Measurements from ENCODE around the gene REEP1. TPM values are rescaled to one million over a fixed set of nuclear protein-coding genes. Genes with fewer than 3 reads are reported as not detected.

The REEP1 gene
- total and polyA plus RNA-seq, 2 of the 4 experiments (the other 2 are of a cell fraction) = under 0.01 to 0.03 TPM

DNA sequence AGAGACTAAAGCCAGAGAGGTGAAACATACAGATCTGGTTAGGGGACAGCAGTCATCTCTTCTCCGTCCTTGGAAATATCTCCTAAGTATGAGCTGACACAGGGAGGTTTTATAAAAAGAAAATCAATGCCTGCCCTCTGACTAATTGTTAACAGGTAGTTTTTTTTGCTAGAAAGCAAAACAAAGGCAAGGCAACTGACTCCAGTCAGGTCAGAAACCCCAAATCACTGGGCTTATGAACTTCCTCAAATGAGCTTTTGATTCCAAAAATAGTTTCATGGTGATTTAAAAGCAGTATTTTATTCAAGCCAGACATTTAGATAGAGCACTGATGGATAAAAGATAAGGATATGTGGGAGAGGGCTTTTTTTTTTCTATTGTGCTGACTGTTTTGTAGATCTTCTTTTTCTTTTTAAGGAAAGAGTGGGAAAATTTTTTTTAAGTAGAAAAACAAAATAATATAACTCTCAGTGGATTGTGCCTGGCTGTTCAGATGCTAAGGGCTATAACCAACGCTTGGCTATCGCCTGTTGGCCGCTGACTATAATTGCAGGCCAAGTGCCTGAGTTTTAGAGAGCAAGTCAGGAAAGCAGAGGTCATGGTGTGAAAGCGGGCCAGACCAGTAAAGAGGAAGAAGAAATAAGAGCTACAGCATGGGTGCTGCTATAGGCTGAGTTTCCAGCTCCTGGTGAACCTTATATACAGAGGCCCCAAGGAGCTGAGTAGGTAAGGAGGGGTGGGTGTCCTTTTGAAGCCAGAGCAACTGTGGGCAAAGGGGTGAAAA is 93.3 kb downstream of the REEP1 start:
- H3K27ac ChIP-seq (ENCODE audit: insufficient read depth, low read length) = no peak overlapping the region
- TF ChIP-seq CHD1 (IDR thresholded peaks at IDR 0.05; ENCODE audit: low read depth, low read length) (no peak), NFE2L2 (IDR thresholded peaks at IDR 0.05; ENCODE audit: low read depth, low read length) (no peak), POLR2A (IDR thresholded peaks at IDR 0.05; ENCODE audit: low read depth, low read length) (no peak), ELK1 (IDR thresholded peaks at IDR 0.05; ENCODE audit: borderline replicate concordance, low read depth, low read length) (no peak), MAFK (IDR thresholded peaks at IDR 0.05; ENCODE audit: low read depth, low read length) (no peak), CEBPB (IDR thresholded peaks at IDR 0.05; ENCODE audit: low read depth, low read length) (no peak), RAD21 (IDR thresholded peaks at IDR 0.05; ENCODE audit: low read length) (no peak), RCOR1 (IDR thresholded peaks at IDR 0.05; ENCODE audit: insufficient replicate concordance, low read length) (no peak), RFX5 (IDR thresholded peaks at IDR 0.05; ENCODE audit: low read depth, low read length) (no peak), MXI1 (IDR thresholded peaks at IDR 0.05; ENCODE audit: borderline replicate concordance, low read depth, low read length) (no peak)
- TF ChIP-seq, protein P1, sequence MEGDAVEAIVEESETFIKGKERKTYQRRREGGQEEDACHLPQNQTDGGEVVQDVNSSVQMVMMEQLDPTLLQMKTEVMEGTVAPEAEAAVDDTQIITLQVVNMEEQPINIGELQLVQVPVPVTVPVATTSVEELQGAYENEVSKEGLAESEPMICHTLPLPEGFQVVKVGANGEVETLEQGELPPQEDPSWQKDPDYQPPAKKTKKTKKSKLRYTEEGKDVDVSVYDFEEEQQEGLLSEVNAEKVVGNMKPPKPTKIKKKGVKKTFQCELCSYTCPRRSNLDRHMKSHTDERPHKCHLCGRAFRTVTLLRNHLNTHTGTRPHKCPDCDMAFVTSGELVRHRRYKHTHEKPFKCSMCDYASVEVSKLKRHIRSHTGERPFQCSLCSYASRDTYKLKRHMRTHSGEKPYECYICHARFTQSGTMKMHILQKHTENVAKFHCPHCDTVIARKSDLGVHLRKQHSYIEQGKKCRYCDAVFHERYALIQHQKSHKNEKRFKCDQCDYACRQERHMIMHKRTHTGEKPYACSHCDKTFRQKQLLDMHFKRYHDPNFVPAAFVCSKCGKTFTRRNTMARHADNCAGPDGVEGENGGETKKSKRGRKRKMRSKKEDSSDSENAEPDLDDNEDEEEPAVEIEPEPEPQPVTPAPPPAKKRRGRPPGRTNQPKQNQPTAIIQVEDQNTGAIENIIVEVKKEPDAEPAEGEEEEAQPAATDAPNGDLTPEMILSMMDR (conservative IDR thresholded peaks at IDR 0.05; ENCODE audit: low read depth, low read length) = no peak
- no peak overlapping the region for H2BK20ac ChIP-seq (ENCODE audit: low read depth, low read length)
- H3K23ac ChIP-seq (ENCODE audit: low read depth, low read length) = no peak overlapping the region
- ATAC-seq (ENCODE audit: low read depth) = no peak
- dilution Hi-C loops (cut with HindIII; ENCODE audit: low sequenced_read_pairs, unreplicated experiment) (no loop called here), intact Hi-C loops (cut with micrococcal nuclease) (no loop called here), in situ Hi-C loops (cut with MboI; ENCODE audit: low sequenced_read_pairs) (no loop called here)
- WGBS, 2 experiments (ENCODE audit: extremely low coverage in 2 of 2, insufficient read length in 1 of 2) = 91% methylated on average over 4 of the region's 5 CpGs; no CpG with 5 or more reads in 1 of the 2 experiments
- no peak overlapping the region for H2AK9ac ChIP-seq (replicated peaks; ENCODE audit: low read depth, low read length, poor library complexity)
- no peaks in the 10 kb centered on the region for H3K79me1 ChIP-seq (ENCODE audit: low read depth in 1 of 2, low read length in 2 of 2)
- H2AFZ ChIP-seq (replicated peaks; ENCODE audit: low read length, poor library complexity) = no peak overlapping the region
- no peak overlapping the region for H3K14ac ChIP-seq (replicated peaks; ENCODE audit: low read depth, low read length)
- no peak overlapping the region for H3K4me2 ChIP-seq (ENCODE audit: low read depth, low read length)
- no peak overlapping the region for H3K4ac ChIP-seq (ENCODE audit: low read depth, low read length)
- no peak overlapping the region for H4K5ac ChIP-seq (ENCODE audit: low read depth, low read length)
- no peaks in the 10 kb centered on the region for H3K36me3 ChIP-seq (ENCODE audit: control insufficient read depth, insufficient read depth, low read length)
- BruUV-seq (replicated peaks) = no TSS peak
- no peaks in the 10 kb centered on the region for H3K9me1 ChIP-seq (ENCODE audit: insufficient read depth, low read length)
- H3K9ac ChIP-seq (ENCODE audit: low read depth, low read length) = no peak overlapping the region
- CTCF ChIA-PET = no interaction called here
- no peak overlapping the region for H2BK15ac ChIP-seq (ENCODE audit: low read depth, low read length)
- no peak overlapping the region for H2BK120ac ChIP-seq (ENCODE audit: low read depth, low read length)
- no peak overlapping the region for H3K18ac ChIP-seq (ENCODE audit: low read depth, low read length)
- H4K91ac ChIP-seq (ENCODE audit: insufficient read depth, low read depth, low read length) = no peak overlapping the region
- no peak overlapping the region for H3K56ac ChIP-seq (ENCODE audit: extremely low read depth, insufficient read depth, low read length)
- H3K9me3 ChIP-seq (ENCODE audit: control insufficient read depth, insufficient read depth, low read length) = no peaks in the 10 kb centered on the region; the same call in 1 of the 2 replicates
- no peak overlapping the region for H2AK5ac ChIP-seq (ENCODE audit: low read depth, low read length)
- no peak overlapping the region for H2BK5ac ChIP-seq (ENCODE audit: low read depth, low read length, poor library complexity, severe bottlenecking)
- POLR2A ChIA-PET (ENCODE audit: unreplicated experiment) = no interaction called here
- no peak overlapping the region for H4K8ac ChIP-seq (ENCODE audit: low read depth in 2 of 2, low read length in 2 of 2)
- H4K20me1 ChIP-seq (ENCODE audit: insufficient read depth, low read length) = no peaks in the 10 kb centered on the region
- DNase-seq = no peak
- H3K4me3 ChIP-seq (ENCODE audit: insufficient read depth, low read depth, low read length) = no peak overlapping the region
- H3K4me1 ChIP-seq (ENCODE audit: control insufficient read depth, insufficient read depth, low read length) = no peaks in the 10 kb centered on the region
- peaks cover 35% of the 10 kb centered on the region for H3K27me3 ChIP-seq (ENCODE audit: control insufficient read depth, insufficient read depth, low read length)

Measured in IMR-90 (cell line).